DMS79 (cell line): ENCODE data around the gene LRRN4.
"Not testable (repeated sequence)": the region's sequence is repeated elsewhere in the genome, so short reads cannot be mapped to it uniquely, and the experiment has no call there.

Experiments
- DNase-seq: peaks from one replicate; lab custom pipeline; 2025; lab: John Stamatoyannopoulos, UW

The LRRN4 gene

DNA sequence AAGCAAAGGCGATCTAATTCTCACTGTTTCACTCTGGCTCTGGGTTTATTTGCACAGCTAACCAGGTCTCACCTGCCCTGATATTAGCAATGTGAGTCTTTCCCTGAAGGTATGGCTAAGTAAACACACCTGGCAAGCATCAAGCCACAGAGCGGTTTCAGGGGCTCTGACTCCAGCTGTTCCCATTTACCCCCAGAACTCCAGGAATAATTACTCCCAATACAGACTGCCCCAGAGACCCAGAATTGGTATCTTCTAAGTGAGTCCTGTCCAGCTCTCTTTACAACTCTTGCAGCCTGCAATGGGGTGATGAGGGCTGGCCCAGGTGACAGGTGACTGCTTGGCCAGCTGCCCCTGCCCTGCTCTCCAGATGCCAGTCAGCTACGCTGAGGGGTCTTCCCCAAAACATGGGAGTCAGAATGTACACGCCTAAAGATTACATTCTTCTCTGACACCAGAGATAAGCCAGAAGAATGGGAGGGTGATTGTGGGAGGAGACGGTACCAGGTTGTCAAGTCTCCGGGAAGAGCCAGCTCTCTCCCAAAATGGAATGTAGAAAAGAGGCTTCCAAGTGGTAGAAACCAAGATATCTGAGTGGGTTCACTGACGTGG is 4.9 kb upstream of the LRRN4 start:
- peak; percentile 71 for DNase-seq

DNA sequence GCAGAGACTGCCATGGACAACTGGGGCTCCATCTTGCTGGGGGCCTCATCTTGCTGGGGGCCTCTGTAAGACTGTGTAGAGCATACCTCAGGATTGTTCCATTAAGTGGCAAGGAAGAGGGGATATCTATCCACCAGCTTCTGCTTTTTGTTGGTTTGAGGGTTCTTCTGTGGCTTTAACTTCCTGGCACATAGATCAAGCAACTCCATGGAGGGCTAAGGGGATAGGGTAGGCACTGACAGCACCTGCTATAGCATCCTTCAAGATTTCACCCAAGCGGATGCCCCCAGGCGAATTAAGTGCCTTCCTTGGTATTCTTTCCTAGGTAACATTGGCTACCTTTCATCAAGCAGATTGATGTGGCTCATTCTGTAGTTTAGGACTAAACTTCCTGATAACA is 3.8 kb upstream of the LRRN4 start:
- no peak for DNase-seq

DNA sequence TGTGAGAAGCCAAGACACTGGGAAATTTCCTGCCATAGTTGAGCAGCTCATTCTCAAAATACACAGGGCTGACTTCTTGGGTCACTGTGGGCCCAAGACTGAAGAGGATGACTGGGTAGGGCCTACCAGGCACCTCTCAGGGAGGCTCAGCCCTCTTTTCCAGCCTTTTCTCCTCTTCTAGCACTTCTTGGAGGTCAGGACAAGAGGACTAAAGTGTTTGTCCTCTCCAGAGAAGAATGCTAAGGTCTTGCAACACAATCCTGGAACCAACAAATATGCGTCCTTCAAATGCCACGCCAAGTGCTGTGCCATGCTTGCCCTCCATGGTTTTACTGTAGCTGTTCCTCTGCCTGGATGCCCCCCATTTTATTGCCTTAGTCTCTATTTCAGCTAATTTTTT is 3.3 kb upstream of the LRRN4 start:
- no peak for DNase-seq

DNA sequence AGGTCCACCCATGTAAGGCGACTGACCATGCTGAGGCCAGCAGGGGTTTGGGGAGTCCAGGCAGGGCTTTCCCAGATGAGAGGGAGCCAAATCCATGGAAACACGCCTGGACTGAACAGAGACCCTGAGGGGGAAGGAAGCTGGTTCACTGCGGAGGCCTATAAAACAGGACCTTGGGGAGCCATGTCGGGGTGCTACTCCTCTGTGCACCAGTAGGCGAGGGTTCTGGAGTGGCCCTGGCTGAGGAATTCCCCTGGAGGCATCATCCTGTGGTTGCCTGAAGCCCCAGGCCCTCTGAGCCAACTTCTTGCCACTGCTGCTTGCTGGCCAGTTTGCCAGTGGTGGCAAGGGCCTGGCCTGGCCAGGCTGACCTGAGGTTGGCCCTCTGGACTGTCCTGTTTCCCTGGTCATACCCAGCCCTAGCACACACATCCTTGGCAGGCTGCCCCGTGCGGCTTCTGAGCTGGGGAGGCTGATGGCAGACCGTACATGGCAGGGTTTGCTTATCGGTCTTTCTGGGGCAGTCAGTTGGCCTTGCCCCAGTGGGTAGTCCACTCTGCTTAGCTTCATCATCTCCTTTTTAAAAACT is 2.2 kb upstream of the LRRN4 start:
- no peak for DNase-seq

DNA sequence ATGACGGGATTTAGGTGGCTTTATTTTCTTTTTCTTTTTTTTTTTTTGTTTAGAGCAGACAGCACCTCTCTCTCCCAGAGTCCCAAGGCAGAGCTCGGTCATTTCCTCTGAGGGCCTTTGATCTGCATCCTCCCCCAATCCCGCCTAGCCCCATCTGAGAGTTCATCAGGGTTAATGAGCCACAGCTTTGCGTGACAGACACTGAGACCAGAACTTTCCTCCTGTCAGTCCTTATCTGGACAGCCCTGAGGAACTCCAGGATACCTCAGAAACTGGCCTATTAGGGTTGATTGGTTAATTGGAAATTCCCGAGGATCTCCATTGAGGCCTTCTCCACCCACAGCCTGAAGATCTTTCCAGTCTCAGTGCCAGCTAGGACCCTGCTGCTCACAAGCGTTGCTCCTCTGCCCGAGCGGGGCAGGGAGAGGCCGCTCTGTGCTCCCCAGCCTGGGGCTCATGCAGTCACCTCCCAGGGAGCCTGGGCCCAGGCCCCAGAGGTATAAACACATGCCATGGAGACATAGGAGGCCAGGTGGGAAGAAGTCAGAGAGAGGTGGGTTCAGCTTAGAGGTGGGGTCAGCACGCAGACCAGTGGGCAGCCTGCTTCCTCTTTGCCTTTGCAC is 1.4 kb upstream of the LRRN4 start:
- DNase-seq = no peak

DNA sequence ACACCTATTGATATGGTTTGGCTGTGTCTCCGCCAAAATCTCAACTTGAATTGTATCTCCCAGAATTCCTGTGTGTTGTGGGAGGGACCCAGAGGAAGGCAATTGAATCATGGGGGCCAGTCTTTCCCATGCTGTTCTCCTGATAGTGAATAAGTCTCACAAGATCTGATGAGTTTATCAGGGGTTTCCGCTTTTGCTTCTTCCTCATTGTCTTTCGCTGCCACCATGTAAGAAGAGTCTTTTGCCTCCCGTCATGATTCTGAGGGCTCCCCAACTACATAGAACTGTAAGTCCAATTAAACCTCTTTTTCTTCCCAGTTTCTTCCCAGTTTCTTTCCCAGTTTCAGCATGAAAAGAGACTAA is 810 bp upstream of the LRRN4 start:
- not testable (repeated sequence) for DNase-seq

DNA sequence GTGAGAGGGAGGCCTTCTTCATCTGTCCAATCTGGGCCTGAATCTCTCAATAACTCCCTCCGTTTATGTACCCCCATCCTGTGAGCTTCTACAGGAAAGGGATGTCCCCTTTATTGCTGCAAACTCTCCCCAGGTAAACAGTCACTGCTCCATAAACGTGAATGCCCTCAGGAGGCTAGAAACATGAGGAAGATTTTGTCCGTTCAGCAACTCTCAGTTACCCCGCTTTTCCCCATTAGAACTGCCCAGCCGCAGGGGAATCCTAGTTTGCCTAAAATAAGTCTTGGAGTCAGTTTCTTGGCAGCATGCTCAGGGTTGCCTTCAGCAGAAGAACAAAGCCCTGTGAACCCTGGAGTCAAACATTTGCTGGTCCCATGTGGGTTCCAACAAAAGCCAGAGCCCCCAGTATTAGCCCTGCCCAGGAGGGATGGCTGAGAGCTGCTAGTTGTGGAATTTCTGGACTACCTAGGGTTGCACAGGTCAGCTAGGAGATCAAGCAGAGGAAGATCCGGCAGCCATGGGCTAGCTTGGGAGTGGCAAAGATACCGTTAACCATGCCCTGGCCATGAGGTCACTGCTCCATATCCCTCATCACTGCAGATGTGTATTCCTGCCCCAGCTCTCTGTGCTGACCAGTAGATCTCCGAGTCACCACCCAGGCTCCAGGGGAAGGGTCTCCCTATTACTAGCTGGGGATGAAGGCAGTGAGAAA is 640 bp downstream of the LRRN4 start:
- no peak for DNase-seq

DNA sequence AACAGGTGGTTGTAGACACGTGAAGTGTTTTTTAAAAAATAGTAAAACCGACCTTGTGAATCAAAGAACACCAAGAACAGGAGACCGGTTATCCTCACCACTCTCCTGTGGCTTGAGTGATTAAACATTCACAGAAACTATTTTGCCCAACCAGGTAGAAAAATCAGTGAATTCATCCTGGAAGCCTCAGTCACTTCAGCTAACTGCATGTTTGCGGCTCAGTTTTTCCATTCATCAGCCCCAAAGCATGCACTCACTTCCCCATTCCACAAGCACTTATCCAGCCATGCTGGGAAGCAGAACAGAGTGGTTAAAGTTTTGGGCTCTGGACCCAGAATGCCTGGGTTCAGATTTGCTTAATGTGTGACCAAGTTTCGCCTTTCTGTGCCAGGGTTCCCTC is 2.4 kb downstream of the LRRN4 start:
- DNase-seq = no peak

DNA sequence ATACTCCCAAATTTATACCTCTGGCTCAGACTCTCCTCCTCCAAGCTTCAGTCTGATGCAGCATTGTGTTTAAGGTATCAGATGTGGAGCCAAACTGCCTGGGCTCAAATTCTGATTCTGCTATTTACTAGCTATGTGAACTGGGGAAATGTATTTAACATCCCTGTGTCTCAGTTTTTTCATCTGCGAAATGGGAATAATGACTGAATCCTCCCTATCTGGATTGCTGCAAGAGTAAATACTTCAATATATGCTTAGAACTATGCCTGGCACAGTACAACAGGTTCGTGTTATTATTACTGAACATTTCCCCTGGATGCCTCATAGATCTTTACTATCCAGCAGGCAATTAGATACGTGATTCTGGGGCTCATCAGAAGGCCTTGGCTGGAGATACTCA is 5.5 kb downstream of the LRRN4 start:
- no peak for DNase-seq

DNA sequence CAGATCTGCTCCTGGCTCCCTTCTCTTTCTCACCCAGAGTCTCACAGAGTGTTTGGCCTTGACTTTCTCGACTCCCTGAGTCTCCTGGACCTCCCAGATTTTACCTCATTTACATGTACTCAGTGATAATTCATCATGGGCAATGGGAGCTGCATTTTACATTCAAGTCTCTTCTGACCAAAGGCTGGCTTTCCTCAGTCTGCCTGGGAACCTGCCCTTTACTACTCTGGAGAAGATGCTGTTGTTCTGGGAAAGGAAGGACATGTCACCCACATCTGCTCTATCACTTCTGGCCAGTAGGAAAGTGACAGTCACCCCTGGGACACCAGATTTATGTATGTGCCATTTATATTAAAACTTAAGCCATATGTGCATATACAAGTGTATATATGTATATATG is 7.4 kb downstream of the LRRN4 start:
- DNase-seq = no peak

DNA sequence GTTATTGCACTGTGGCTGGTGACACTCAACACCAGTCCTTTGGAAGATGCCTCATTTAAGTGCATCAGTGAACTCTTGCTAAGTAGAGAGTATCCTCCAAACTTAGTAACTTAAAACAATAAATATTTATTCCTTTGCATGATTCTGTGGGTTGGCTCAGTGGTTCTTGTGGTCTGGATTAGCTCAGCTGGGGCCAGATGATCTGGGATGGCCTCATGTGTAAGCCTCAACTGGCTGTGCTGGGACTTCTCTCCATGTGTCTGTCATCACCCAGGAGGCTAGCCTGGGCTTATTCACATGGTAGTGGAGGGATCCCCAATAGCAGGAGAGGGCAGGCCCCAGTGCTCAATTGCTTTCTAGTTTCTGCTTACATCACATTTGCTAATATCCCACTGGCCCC is 8.3 kb downstream of the LRRN4 start:
- no peak for DNase-seq

DNA sequence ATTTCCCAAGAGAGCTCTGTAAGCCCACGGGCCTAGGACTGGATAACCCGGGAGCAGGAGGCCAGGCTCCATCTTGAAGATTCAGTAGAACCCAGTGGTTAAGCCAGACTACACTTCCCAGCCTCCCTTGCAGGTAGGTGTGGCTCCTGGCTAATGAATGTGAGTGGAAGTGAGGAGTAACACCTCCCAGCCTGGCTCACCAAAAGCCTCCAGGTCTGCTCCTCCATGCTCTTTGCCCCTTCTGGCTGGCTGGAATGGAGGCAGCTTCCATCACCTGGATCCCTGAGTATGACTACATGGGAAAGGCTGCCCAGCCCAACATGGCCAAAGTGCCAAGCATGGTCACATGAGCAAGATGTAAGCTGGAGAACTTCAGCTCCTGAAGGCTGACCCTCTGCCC is 9.7 kb downstream of the LRRN4 start:
- no peak for DNase-seq

DNA sequence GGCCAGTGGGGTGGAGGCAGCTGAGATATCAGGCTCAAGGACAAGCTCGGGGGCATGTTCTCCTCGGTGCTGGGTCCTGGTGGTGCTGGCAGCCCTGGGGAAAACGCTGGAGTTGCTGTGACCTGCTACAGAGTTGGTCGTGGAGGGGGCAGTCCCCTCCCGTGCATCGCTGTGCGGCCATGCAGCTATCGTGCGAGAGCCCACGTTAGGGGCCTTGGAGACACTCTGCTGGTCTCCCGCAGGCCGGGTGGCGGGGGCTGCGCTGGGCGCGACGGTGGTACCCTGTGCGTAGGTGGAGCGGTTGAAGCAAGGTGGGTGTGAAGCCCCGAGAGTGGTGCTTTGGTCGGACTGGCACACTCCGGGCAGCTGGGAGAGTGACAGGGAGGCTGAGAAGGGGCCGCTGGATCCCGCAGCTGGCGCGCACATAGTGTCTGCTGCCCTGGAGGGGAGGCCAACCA is 12.0 kb downstream of the LRRN4 start:
- no peak for DNase-seq

DNA sequence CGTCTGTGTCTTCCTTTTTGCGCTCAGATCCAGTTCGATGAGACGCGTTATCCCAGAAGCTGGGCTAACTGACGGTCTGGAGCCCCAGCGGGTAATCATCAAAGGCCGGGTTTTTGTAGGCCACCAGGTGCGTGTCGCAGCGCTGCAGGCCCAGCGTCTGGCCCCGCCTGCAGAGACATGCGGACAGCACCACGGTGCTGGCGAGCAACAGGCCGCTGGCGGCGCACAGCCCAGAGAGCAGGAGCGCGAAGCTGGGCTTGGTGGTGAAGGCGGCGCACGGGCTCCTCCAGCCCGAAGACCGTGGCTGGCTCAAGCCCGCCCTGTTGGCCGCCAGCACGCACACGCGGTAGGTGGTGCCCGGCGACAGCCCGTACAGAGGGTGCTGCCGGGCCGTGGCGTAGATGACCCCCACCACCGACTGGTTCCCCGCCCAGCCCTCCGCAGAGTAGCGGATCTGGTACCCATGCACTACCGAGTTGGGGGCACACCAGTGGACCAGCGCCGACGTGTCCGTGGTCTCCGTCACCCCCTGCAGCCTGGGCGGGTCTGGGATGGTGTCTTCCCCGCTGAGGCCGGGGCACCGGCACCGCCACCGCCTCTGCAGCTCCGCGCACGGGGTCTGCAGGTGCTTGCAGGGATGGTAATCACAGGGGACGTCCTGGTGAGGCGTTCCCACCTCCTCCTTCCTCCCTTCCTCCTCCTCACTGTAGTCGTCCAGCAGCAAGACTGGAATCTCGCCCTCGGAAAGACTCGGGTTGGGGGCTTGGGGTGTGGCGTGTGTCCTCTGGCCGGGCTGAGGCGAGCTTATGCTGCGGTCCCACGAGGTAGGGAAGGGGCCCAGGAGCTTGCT is 12.7 kb downstream of the LRRN4 start:
- DNase-seq = no peak

DNA sequence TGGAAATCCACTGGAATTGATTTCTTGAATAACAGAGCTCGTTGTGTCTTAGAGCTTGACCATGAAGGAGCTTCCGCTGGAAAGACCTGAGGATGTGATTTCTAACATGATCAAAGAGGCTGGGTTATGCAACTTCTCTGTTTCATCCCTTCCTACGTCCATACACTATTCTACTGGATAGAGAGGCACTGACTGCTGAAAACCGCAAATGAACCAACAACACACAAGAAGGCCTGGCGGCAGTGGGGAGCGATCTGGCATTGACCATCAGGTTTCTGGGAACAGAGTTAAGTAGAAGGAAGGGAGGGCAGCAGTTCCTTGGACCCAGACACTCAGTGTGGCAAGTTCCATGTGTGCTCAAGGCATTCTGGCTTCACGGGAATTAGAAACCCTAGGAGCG is 13.3 kb downstream of the LRRN4 start:
- DNase-seq = no peak

DNA sequence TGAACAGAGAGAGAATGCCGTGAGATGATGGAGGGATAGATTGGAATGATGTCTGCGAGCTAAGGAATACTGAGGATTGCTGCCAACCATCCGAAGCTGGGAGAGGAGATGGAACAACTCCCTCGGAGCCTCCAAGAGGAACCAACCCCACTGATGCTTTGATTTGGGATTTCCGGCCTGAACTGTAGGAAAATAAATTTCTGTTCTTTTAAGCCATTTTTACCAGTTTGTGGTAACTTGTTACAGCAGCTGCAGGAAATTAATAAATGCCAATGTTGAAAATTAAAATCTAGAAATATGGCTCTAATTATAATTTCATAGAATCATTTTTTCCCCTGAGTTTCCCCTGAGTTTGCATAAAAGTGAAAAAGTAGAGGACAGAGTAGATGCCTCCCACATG is 14.1 kb downstream of the LRRN4 start:
- no peak for DNase-seq

DNA sequence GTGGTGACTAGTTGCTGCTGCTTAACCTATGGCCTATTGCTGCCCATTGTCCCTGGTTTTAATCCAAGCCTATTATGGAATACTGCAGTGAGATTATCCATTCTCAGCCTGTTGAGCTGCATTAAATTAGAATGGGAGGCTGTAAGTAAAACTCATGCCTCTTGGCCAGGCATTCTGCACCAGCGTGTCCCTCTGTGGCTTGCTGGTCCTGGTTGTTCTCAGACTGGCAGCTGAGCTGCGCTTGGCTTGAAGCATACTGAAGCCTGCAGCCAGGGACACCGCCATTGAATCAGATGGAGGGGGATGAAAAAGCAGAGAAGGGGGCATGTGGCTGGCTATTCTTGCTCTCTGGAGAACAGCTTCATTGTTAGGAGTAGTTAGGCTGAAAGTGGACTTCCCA is 15.6 kb downstream of the LRRN4 start:
- no peak for DNase-seq

DNA sequence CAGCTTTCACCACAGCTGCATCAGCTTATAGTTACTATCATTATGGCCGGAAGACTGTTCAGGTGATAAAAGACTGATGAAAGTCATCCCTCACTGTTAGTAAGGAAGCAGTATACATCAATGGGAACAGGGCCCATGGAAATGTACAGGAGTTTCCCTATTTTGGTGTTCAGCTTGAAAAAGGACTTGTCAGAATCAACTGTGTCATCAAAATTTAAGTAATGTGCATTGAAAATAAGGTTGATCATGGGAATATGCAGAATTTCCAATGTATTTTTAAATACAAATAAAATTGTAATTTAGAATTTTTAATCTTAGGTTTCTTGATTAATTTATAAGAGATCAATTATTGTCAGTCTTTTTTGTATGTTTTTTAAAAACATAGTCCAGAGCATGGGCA is 16.8 kb downstream of the LRRN4 start:
- no peak for DNase-seq

DNA sequence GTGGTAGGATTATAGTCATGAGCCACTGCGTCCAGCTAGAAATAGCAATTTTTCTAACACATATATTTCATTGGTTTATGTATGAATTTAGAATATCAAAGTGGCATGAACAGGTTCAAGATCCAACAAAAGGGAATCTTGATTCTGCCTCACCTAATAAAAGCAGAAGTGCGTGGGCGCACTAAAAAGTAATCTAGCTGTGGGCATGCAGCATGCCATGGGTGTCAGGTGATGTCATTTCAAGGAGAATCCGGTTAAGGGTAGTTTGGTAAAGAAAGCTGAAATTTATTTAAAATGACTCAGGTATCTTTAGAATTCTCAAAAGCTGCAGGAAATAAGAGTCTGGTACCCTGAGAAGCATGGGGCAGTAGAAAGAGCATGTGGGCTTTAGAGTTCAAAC is 17.6 kb downstream of the LRRN4 start:
- DNase-seq = no peak

DNA sequence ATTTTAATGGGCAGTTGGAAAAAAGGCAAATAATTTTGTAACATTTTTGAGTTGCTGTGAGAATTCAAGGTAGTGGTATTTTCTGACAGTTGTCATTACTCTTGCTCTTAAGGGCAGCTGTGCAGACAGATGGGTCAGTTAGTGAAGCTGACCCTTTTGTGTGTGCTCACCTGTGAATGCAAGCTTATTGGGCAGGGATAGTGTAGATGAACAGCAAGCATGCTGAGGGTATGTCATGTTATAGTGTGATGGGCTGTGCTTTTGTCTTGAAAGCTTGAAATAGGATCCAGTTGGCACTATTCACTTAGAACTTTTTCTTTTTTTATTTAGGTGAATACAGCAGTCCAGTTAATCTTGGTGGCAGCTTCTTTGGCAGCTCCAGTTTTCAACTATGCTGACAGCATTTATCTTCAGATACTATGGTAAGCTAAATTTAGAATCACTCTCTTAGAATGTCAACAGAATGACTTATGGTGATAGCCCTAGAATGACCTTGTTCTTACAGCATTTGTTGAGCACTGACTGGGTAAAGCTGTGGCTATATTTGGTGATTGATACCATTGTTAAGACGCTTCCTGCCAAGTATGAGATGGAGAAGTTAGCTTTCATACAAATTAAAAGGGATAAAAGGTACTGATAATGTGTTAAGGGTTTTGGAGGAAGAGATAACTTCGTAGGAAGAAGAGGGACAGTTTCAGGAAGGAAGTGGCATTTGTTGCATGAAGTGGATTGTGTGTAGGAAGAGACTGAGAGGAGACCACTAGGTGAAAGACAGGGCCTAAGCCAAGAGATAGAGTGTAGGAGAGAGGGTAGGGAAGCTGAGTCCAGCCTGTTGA is 19.5 kb downstream of the LRRN4 start:
- no peak for DNase-seq

DNA sequence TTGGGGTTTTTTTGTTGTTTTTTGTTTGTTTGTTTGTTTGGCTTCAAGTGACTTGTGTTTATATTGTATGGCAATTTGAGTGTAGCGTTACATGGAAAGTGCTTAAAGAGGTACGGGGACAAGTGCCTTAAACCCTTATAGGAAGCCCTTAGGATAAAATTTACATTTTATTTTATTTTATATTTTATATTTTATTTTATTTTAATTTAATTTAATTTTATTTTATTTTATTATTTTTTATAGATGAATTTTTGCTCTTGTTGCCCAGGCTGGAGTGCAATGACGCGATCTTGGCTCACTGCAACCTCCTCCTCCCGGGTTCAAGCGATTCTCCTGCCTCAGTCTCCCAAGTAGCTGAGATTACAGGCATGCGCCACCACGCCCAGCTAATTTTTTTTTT is 21.0 kb downstream of the LRRN4 start:
- DNase-seq = not testable (repeated sequence)
